GM19324 (cell line): ENCODE data around the gene SPSB2.

Source experiments
- ATAC-seq: cut with Tn5 transposase; IDR thresholded peaks from one replicate; pipeline ENCODE4 v1.9.1; 2021; ENCODE audit warnings: mild to moderate bottlenecking, moderate library complexity; ENCODE audit not compliant: unreplicated experiment, low FRiP score

The SPSB2 gene

GRCh38 chr12:6852651-6853354 is 20.3 kb downstream of the SPSB2 start:
- ATAC-seq, result no peak

DNA sequence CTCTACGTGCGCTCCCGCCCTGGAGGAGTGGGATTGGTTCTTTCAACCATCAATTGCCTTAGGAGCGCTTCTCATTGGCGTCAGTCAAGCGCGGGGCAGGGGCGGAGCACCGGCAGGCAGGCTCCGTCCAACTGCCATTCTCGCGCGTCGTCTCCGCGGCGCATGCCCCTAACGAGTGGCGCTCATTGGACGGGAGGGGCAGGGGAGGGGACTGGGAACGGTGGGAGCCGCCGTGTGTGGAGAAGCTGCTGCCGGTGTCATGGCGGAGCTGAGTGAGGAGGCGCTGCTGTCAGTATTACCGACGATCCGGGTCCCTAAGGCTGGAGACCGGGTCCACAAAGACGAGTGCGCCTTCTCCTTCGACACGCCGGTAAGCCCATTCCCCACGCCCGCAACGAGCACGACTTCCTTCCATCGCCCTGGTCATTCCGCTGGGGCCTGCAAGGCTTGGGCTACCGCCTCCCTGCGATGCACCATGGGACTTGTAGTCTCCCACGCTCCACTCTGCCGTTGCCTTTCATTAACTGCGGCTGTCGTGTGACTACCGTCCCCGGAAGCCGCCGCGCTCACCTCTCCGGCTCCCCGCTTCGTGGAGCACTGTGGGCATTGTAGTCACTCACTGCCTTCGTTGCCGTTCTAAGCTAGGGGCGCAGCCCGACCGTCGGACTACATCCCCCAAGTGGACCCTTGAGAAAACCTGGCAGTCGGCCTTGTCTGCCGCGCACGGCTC is 21.0 kb downstream of the SPSB2 start, which contains the start of gene USP5:
TSS of gene USP5 (plus strand) at position 230 of the 730 bp plus-strand sequence. CDS start at position 260, 30 bp downstream.
- peak; percentile 81 for ATAC-seq

DNA sequence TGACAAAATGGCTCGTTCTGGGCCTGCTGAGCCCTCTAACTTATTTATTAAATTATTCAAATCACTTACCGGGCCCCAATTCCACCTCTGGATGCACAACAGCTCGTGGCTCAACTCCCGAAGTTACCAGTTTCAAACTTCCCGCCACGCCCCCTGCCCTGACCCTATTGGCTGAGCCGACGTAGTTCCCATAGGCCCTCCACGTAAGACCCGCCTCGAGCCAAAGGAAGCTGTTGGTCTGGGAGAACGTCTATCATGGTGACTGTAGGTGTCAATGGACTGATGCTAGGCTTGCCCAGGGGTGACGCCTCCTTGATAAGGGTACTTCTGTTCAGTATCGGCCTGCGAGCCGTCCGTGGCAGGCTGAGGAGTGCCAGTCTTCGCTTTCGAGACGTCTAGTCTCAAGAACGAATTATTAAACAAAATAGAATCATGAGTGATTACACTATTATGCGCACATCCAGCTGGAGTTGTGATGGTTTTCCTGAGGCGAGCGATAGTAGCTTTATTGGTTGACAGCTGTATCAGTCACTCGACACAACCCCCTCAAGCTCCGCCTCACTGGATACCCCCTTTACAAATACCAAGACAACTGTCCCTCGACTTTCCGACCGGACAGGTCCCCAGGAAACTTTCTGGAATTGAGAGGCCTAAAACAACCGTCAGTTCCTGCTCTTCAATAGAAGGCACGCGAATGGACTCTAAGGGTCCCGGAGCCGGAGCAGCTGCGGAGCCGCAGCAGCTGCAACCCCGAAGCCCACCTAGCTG is 21.8 kb downstream of the SPSB2 start, which contains the start of gene CDCA3:
TSS of gene CDCA3 (minus strand) at position 134 of the 768 bp plus-strand sequence. CDS start 334 bp downstream, outside the sequence.
- ATAC-seq, result peak; percentile 48

- no peak for ATAC-seq
Measured at GRCh38 chr12:6850796-6851152, 22.3 kb downstream of the SPSB2 start.

- no peak for ATAC-seq
Measured at GRCh38 chr12:6849976-6850560, 23.0 kb downstream of the SPSB2 start.

DNA sequence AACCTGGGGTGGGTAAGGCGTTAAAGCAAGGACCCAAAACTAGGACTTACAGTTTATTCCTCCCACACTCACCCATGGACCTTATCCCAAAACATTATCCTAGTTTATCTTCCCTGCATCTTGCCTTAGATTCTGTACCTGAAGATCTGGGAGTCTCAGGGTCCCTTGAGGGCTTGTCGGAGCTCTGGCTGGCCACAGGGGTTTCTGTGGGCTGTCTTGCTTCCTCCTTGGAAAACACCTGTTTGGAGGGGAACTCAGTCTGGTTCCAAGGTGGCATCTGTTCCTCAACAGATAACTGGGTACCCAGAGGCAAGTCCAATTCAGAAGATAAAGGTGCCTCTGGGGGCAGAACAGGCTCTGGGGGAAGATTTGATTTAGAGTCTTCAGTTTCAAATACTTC is 23.7 kb downstream of the SPSB2 start:
- no peak for ATAC-seq

DNA sequence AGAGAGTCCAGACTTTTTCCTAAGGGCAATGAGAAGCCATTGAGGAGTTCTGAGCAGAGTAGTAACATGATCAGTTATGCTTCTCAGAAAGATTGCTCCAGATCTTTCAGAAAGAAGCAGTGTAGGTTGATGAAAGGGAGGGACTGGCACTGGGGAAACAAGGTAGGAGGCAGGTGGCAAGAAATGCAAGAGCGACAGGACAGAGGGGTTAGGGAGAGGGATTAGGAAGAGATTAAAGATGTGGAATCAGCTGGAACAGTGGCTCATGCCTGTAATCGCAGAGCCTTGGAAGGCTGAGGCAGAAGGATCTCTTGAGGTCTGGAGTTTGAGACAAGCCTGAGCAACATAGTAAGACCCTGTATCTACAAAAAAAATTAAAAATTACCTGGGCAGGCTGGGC is 25.4 kb downstream of the SPSB2 start:
- ATAC-seq, result no peak

DNA sequence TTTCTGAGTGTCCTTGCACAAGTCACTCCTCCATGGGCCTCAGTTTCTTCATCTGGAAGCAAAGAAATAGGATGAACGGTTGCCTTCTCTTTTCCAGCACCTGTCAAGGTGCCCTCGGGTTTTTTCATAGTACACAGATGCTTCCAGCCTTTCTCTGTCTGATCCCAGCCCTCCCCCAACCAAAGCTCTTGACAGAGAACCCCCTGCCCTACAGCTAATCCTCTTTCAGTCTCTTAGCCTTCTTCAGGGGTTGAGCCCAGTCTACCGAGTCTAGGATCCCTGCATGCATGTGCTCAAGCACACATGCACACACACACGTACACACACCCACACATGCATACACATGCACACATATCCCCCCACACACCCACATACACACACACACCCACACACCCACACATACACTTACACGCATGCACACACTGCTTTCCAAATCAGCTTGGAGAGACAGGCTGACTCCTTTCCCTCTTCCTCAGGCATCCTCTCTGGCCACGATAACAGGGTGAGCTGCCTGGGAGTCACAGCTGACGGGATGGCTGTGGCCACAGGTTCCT is 26.7 kb downstream of the SPSB2 start:
- ATAC-seq, result no peak

DNA sequence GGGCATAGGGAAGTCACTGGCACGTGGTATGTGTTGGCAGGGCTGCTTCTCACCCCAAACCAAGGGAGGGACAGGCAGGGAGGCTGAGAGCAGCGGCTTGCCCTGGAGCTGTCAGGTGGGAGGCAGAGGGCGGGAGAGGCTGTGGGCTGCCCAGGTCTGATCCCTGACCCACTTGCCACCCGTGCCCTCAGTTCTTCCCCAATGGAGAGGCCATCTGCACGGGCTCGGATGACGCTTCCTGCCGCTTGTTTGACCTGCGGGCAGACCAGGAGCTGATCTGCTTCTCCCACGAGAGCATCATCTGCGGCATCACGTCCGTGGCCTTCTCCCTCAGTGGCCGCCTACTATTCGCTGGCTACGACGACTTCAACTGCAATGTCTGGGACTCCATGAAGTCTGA is 27.7 kb downstream of the SPSB2 start:
- no peak for ATAC-seq

GRCh38 chr12:6843118-6843902 is 29.8 kb downstream of the SPSB2 start:
- no peak for ATAC-seq

DNA sequence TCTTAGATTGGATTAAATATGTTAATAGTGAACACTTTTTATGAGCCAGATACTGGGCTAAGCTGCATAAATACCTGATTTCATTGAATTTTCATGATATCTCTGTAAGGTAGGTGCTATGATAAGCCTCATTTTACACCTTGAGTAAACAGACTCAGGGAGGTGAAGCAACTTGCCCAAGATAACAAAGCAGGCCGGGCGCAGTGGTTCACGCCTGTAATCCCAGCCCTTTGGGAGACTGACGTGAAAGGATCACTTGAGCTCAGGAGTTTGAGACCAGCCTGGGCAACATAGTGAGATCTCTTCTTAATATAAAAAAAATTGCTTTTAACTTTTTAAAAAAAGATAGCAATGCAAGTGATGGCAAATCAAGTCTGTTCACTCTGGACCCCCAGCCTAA is 31.0 kb downstream of the SPSB2 start:
- no peak for ATAC-seq

GRCh38 chr12:6840761-6841515 is 32.2 kb downstream of the SPSB2 start, which contains the start of gene GNB3:
Gene GNB3 (plus strand): TSS chr12:6840925. CDS start chr12:6841288, 363 bp downstream.
- ATAC-seq, result no peak

GRCh38 chr12:6840330-6840729 is 32.8 kb downstream of the SPSB2 start:
- no peak for ATAC-seq

DNA sequence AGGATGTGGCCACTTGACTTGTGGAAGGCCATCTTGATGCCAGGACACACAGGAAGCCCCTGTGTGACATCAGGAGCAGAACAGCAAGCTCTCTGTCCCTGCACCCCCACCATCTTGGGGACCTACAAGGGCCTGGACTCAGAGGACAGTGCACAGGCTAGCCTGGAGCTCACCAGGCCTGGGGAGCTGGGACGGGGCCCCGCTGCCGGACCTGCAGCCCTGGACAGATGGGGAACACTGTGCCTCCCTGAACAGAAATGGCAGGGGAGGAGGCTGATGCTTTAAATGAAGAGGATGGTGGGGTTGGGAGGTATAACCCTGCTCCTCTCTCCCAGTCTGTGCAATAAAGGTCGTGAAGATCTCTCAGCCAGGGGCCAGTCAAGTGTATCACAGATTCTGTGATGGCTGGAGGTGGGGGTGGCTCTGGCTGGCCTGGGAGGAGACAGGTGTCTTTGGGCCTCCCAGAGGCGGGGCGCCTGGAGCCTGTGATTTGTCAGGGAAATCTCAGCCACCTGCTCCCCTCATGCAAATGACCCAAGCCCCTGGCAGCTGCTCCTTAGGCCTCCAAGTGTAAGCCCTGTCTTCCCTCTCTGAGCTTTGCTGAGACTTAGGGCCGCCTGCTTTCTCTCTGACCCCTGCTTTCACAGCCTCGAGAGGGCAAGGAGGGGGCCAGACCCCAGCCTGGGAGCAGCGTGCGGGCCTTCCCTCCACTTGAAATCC is 33.5 kb downstream of the SPSB2 start:
- peak; percentile 82 for ATAC-seq

GRCh38 chr12:6838854-6839253 is 34.2 kb downstream of the SPSB2 start:
- ATAC-seq, result no peak

GRCh38 chr12:6837370-6838060 is 35.6 kb downstream of the SPSB2 start:
- no peak for ATAC-seq

DNA sequence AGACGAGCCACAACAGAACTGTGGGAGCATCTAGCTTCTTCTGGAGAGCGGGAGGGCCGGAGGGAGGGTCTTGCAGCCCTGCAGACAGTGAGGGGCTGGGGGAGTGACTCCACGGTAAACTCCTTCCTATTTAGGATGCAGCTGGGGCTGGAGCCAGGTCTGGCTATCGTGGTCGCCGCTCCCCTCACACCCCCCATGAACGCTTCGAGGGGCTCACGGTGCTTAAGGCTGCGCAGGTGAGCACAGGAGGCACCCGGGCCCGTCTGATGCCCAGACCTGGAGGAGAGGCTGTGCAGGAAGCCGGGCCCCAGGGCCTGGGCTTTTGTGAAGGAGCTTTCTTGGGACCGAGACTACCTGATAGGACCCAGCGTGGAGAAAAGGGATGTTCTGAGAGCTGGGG is 36.3 kb downstream of the SPSB2 start:
- no peak for ATAC-seq

- ATAC-seq, result no peak
Measured at GRCh38 chr12:6834873-6835272, 38.2 kb downstream of the SPSB2 start.
